GM18511 (cell line): ENCODE data around the gene GTF3C1.
A peak's percentile ranks its signal among the peaks of the same experiment; 100 is the strongest.

Experiments used
- ATAC-seq: cut with Tn5 transposase; IDR thresholded peaks from one replicate; pipeline ENCODE4 v1.9.1; 2021; ENCODE audit warnings: mild to moderate bottlenecking, moderate library complexity; ENCODE audit not compliant: unreplicated experiment

The GTF3C1 gene

GRCh38 chr16:27430512-27430911 is 119.2 kb downstream of the GTF3C1 start:
- ATAC-seq: no peak

GRCh38 chr16:27429981-27430441 is 119.7 kb downstream of the GTF3C1 start:
- ATAC-seq: no peak

GRCh38 chr16:27429330-27429871 is 120.3 kb downstream of the GTF3C1 start:
- ATAC-seq: no peak

GRCh38 chr16:27428026-27428785 is 121.5 kb downstream of the GTF3C1 start:
- ATAC-seq: no peak

GRCh38 chr16:27427538-27427937 is 122.2 kb downstream of the GTF3C1 start:
- ATAC-seq: no peak

GRCh38 chr16:27426423-27427408 is 123.0 kb downstream of the GTF3C1 start:
- ATAC-seq: peak; percentile 86

- peak; percentile 4 for ATAC-seq
Observed at GRCh38 chr16:27425961-27426360, 123.8 kb downstream of the GTF3C1 start.

- no peak for ATAC-seq
Observed at GRCh38 chr16:27424772-27425498, 124.8 kb downstream of the GTF3C1 start.

GRCh38 chr16:27421961-27422740 is 127.6 kb downstream of the GTF3C1 start:
- ATAC-seq: no peak

GRCh38 chr16:27417047-27417671 is 132.6 kb downstream of the GTF3C1 start:
- no peak for ATAC-seq

GRCh38 chr16:27414788-27415431 is 134.8 kb downstream of the GTF3C1 start:
- ATAC-seq: no peak

- ATAC-seq: no peak
Observed at GRCh38 chr16:27413956-27414355, 135.8 kb downstream of the GTF3C1 start.

- no peak for ATAC-seq
Observed at GRCh38 chr16:27410761-27411160, 139.0 kb downstream of the GTF3C1 start.
